Stomach (tissue), 4 donors: ENCODE results near the gene ZNF274.

Source experiments
- CTCF ChIP-seq, 7 experiments: fragments of 450-650 bp in 4 of 7; fragments of 200-600 bp in 3 of 7; sonication (generic) in 3 of 7; IDR thresholded peaks; one replicate each; pipeline ENCODE4 v1.5.1; 2016 to 2019; ENCODE audit warnings: antibody characterized with exemption in 7 of 7, control low read depth in 2 of 7, mild to moderate bottlenecking in 1 of 7
- EP300 ChIP-seq: sonication (generic); formaldehyde crosslinking; IDR thresholded peaks from one replicate; pipeline ENCODE4 v1.6.1; 2017; ENCODE audit warnings: antibody characterized with exemption
- POLR2A ChIP-seq, 4 donors: fragments of 450-650 bp; IDR thresholded peaks; one replicate each; pipeline ENCODE4 v1.6.1; 2016; ENCODE audit warnings: antibody characterized with exemption in 4 of 4, control low read depth in 2 of 4, mild to moderate bottlenecking in 1 of 4, moderate library complexity in 1 of 4
- POLR2AphosphoS5 ChIP-seq, 3 donors: sonication (generic); formaldehyde crosslinking; IDR thresholded peaks; one replicate each; pipeline ENCODE4 v1.6.1; 2016; ENCODE audit warnings: antibody characterized with exemption in 3 of 3

DNA sequence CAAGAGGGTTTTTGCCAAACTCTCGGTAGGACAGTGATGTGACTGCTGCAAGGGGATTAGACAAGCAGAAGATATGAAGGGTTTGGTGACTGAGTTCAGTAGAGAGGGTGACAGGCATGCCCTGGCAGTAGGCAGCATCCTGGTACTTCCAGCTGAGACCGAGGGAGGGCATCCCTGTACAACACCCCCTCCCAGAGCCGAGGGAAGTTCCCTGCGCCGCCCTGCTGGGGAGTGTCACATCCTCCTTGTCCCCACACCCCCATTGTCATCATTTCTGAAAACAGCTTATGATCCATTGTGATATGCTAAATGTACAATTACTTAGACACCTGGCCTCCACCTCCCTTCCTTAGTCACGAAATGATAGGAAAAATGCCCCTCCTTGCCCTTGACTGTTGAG lies 60.5 kb downstream of the ZNF274 start:
- TF ChIP-seq POLR2A (IDR thresholded peaks at IDR 0.05) (no peak), EP300 (no peak), CTCF (IDR thresholded peaks at IDR 0.05) (no peak), POLR2AphosphoS5 (IDR thresholded peaks at IDR 0.05) (no peak)
